AG09309 (cell line): ENCODE results near the gene EBLN2.

Experiments
- DNase-seq: peaks from one replicate; pipeline ENCODE4 v3.0.0-alpha.2; 2010; ENCODE audit warnings: low read depth
- H3K4me3 ChIP-seq: 2 replicates; pipeline ENCODE4 v1.5.1; 2011; ENCODE audit warnings: mild to moderate bottlenecking, low read depth, low read length, moderate library complexity; ENCODE audit not compliant: control insufficient read depth
- CTCF ChIP-seq: IDR thresholded peaks from 2 replicates; pipeline ENCODE4 v1.5.1; 2011; ENCODE audit warnings: mild to moderate bottlenecking, low read depth, low read length, inconsistent platforms; ENCODE audit not compliant: insufficient read depth, control insufficient read depth; ENCODE audit errors: missing control alignments

EBLN2 gene

GRCh38 chr3:73081140-73081539, 19.7 kb downstream of the EBLN2 start:
- DNase-seq, result no peak
- TF ChIP-seq CTCF, result no peak
- no peak overlapping the region for H3K4me3 ChIP-seq

GRCh38 chr3:73084170-73084569, 22.7 kb downstream of the EBLN2 start:
- DNase-seq, result no peak
- TF ChIP-seq CTCF, result no peak
- no peak overlapping the region for H3K4me3 ChIP-seq

- no peak overlapping the region for H3K4me3 ChIP-seq
- DNase-seq, result no peak
- peak; percentile 79 for TF ChIP-seq CTCF
These were observed 24.6 kb downstream of the EBLN2 start for GRCh38 chr3:73086071-73086494.

- no peak for DNase-seq
- no peak overlapping the region for H3K4me3 ChIP-seq
- no peak for TF ChIP-seq CTCF
These were observed 32.7 kb downstream of the EBLN2 start for GRCh38 chr3:73094129-73094528.

- TF ChIP-seq CTCF, result no peak
- no peak for DNase-seq
- H3K4me3 ChIP-seq, result no peak overlapping the region
These were observed 33.5 kb downstream of the EBLN2 start for GRCh38 chr3:73094951-73095350.

- DNase-seq, result no peak
- no peak overlapping the region for H3K4me3 ChIP-seq
- no peak for TF ChIP-seq CTCF
These were observed 34.7 kb downstream of the EBLN2 start for GRCh38 chr3:73096169-73096568.

GRCh38 chr3:73098026-73098425, 36.6 kb downstream of the EBLN2 start:
- no peak for DNase-seq
- TF ChIP-seq CTCF, result no peak
- H3K4me3 ChIP-seq, result no peak overlapping the region
